AG04449 (cell line): ENCODE measurements around the gene DLD.

Source experiments
- CTCF ChIA-PET: fragments of 350-600 bp; formaldehyde crosslinking; extraction: SDS; loops from one replicate; lab custom pipeline; 2021; ENCODE audit warnings: antibody characterized with exemption; lab: Yijun Ruan, JAX
- POLR2A ChIA-PET: fragments of 400-600, 350-600 bp; formaldehyde crosslinking; extraction: SDS; loops from one replicate; lab custom pipeline; 2020; ENCODE audit warnings: antibody characterized with exemption, inconsistent platforms; lab: Yijun Ruan, JAX
- DNase-seq: peaks from one replicate; pipeline ENCODE4 v3.0.0-alpha.2; 2010; ENCODE audit warnings: low read depth, low spot score
- H3K4me3 ChIP-seq: 2 replicates; pipeline ENCODE4 v1.5.1; 2011; ENCODE audit warnings: low read depth, mild to moderate bottlenecking, control low read depth, low read length
- TF ChIP-seq, protein P1 (sequence below): IDR thresholded peaks from one replicate; pipeline ENCODE4 v1.5.1; 2011; ENCODE audit warnings: mild to moderate bottlenecking, moderate library complexity, low read length, control low read depth, inconsistent platforms; ENCODE audit not compliant: insufficient read depth; ENCODE audit errors: missing control alignments

The DLD gene

DNA sequence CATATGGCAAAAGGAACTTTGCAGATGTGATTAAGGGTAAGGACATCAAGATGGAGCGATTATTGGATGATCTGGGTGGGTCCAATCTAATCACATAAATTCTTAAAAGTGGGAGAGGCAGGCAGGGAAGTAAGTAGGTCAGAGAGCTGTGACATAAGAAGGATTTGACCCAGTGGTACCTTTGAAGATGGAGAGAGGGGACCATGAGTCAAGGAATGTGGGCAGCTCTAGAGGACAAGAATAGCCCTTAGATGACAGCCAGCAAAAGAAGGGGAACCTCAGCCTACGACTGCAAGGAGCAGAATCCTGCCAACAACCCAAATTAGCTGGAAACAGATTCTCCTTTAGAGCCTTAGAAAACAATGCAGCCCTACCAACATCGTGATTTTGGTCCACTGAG is 77.5 kb downstream of the DLD start:
- ChIA-PET CTCF (interaction anchor here (0.8 to 2.3 kb wide), 3 partner anchors 13 to 178 kb away, joined by 3 to 6 read pairs (median 4); no protein-coding TSS in a partner anchor), POLR2A (no interaction called here)
- TF ChIP-seq, protein P1, sequence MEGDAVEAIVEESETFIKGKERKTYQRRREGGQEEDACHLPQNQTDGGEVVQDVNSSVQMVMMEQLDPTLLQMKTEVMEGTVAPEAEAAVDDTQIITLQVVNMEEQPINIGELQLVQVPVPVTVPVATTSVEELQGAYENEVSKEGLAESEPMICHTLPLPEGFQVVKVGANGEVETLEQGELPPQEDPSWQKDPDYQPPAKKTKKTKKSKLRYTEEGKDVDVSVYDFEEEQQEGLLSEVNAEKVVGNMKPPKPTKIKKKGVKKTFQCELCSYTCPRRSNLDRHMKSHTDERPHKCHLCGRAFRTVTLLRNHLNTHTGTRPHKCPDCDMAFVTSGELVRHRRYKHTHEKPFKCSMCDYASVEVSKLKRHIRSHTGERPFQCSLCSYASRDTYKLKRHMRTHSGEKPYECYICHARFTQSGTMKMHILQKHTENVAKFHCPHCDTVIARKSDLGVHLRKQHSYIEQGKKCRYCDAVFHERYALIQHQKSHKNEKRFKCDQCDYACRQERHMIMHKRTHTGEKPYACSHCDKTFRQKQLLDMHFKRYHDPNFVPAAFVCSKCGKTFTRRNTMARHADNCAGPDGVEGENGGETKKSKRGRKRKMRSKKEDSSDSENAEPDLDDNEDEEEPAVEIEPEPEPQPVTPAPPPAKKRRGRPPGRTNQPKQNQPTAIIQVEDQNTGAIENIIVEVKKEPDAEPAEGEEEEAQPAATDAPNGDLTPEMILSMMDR, result no peak
- DNase-seq, result no peak
- no peak overlapping the region for H3K4me3 ChIP-seq

DNA sequence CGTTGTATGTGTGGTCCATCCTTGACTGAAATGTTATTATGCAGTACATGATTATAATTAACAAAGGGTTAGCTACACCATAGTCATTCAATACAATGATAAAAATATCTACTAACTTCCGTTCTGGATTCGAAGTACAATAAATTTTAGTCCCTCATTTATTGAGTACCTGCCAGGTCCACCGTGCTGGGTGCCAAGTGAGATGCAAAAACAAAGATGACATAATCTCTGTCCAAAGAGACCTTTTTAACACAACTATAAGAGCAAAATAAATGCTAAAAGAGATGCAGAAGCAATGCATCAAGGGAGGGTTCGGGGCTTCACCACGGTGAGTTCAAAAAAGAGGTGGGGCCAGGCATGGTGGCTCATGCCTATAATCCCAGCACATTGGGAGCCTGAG is 78.9 kb downstream of the DLD start:
- CTCF ChIA-PET, result interaction anchor here (2.3 kb wide), 1 partner anchor 176 kb away, joined by 6 read pairs; no protein-coding TSS in a partner anchor
- TF ChIP-seq, protein P1, result no peak
- no peak overlapping the region for H3K4me3 ChIP-seq
- no peak for DNase-seq
- POLR2A ChIA-PET, result interaction anchor here (1.0 kb wide), 1 partner anchor 17 kb away, joined by 3 read pairs; no protein-coding TSS in a partner anchor
